HG03571 (cell line): ENCODE results near the gene MAP4K2.
"Not testable (repeated sequence)": the region's sequence is repeated elsewhere in the genome, so short reads cannot be mapped to it uniquely, and the experiment has no call there.

Experiments
- ATAC-seq: cut with Tn5 transposase; IDR thresholded peaks from one replicate; pipeline ENCODE4 v1.9.1; 2021; ENCODE audit not compliant: unreplicated experiment

The MAP4K2 gene

GRCh38 chr11:64803158-64803845, at the start of gene MAP4K2:
Gene MAP4K2 (minus strand): TSS chr11:64803214. CDS start chr11:64803149, 65 bp downstream.
- ATAC-seq = no peak

- no peak for ATAC-seq
These were observed 48.9 kb upstream of the MAP4K2 start for GRCh38 chr11:64851831-64852351.

DNA sequence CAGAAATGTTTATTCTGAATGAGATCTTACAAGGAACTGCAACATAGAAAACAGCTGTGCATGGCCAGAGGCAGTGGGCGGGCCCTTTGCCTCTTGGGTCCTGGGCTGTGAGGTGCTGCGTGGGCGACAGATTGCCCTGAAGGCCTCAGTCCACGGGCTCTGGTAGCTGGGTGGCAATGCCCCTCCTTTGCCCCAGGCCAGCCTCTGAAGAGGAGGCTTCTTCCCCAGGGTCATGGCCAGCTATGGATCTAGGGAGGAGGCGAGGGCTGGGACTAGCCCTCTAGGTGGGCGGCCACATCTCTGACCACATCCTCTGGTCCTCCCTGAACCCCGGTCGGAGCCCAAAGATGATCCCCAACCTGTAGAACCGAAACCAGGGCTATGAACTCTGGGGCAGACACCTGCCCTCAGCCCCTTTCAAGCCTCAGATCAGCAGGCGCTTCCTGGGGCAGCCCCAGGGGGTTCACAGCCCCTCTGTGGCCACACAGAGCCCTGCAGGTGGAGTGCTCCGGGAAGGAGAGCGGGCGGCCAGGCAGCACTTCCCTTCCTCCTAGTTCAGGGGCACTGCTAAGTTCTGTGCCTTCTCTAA, 48.1 kb upstream of the MAP4K2 start:
- ATAC-seq = peak; percentile 57

DNA sequence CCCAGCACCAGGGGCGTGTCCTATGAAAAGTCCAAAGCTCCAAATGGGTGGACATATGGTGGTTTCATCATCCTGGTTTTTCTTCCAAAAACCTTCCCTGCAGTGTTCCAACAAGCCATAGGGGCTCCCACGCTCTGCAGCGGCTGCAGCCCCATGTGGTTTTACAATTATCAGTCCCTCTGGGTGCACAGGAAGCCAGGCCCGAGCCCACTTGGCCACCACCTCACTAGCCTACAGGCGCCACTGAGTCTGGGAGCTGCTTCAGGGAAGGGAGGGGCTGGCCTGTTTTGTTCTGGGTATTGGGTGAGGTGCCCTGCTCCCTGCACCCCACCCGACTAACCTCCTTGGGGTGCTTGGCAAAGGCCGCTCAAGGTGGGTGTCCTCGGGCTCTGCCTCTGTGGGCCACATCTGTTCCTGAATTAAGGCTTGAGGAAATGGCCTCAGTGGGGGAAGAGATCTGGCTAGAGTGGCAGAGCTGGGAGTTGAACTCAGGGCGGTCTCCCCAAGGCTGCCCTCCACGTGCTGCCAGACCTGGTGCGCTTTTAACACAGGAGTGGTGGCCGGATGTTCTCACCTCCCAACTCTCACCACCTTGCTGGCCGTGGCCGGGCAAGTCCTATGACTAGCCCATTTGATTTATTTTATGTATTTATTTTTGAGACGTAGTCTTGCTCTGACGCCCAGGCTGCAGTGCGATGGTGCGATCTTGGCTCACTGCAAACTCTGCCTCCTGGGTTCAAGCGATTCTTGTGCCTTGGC, 46.8 kb upstream of the MAP4K2 start:
- ATAC-seq = no peak

DNA sequence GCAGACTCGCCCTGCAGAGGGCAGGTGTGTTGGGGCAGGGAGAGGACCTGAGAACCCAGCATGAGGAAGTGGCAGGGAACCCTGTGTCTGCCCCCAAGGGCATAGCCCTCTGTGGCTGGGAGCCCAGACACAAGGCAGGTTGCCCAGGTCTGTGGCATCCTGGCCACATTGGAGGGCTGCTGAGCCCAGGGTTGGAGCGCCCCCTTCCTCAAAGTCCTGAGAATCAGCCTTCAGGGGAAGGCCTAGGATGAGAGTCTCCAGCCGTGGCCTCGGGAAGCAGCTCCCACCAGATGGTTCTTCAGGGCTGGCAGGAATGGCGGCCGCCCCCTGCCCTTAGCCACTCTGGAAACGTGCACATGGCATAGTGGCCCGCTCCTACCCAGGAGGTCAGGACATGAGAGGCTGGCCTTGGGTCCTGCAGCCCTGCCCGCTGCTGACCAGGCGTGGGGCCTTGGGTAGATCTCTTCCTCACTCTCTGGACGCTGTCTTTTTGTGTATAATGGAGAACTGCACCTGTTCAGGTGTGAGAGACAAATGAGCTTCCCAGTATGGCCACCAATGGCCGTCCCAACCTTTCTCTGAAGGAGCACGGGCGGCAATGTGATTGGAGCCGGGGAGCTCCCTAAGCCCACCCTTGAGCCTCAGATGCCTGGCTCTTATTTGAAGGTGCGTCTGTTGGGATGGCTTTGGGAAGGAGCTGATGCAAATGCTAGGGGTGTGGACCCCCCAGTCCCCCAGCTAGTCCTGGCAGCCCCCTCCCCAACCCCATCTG, 46.0 kb upstream of the MAP4K2 start:
- no peak for ATAC-seq

- ATAC-seq = no peak
These were observed 45.3 kb upstream of the MAP4K2 start for GRCh38 chr11:64848214-64848825.

GRCh38 chr11:64846998-64847666, 44.1 kb upstream of the MAP4K2 start:
- ATAC-seq = no peak

GRCh38 chr11:64845776-64846129, 42.7 kb upstream of the MAP4K2 start:
- not testable (repeated sequence) for ATAC-seq

DNA sequence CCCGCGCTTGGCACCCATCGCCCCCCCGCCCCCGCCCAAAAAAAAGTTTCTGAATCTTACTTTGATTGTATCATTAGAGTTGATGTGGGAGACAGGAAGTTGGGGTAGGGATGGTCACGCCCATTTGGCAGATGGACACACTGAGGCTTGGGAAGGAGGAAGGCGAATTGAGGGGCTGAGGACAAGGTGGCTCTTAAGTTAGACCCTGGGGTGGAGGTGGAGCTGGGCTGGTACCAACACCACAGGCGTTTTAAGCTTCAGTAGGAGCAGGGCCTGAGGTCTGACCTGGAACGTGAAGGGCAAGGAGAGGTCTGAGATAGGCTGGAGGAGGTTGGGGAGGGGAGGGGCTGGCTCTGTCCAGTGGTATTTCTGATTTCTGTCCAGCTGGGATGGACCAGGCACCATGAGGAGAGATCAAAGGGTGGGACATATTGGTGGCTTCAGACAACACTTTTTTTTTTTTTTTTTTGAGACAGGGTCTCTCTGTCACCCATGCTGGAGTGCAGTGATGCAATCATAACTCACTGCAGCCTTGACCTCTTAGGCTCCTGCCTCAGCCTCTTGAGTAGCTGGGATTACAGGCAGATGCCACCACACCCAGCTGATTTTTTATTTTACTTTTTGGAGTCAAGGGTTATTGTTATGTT, 42.2 kb upstream of the MAP4K2 start:
- no peak for ATAC-seq

- no peak for ATAC-seq
These were observed 41.5 kb upstream of the MAP4K2 start, which contains the start of gene CDC42BPG for GRCh38 chr11:64844330-64845128. Gene CDC42BPG (minus strand): TSS chr11:64844653. CDS start chr11:64844569, 84 bp downstream.

DNA sequence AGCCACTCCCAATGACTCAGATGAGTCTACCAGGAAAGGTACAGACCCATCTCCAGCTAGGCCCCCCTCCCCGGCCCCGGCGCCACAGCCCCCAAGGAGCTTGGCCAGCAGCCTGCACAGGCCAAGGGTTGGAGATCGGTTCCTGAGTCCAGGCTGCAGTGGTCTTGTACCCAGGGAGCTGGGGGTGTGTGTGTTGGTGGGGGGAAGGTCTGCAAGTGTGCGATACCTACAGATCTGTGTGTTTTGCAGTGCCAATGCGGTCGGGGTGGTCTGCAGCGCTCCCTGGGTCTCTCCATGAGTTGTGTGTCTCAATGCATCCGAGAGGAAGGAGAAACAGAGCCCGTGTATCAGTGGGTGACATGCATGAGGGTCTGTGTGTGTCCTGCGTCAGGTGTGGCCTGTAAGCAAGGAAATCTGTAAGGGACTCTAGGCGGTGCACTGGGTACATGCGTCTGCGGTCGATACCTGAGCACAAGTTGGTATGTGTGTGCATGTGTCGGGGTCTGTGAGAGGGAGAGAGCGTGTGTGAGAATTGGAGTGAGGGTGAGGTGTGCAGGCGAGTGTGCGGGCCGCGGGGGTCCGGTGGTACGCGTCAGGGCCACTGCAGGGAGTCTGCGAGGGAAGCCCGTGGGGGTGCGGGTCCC, 40.8 kb upstream of the MAP4K2 start:
- ATAC-seq = no peak

DNA sequence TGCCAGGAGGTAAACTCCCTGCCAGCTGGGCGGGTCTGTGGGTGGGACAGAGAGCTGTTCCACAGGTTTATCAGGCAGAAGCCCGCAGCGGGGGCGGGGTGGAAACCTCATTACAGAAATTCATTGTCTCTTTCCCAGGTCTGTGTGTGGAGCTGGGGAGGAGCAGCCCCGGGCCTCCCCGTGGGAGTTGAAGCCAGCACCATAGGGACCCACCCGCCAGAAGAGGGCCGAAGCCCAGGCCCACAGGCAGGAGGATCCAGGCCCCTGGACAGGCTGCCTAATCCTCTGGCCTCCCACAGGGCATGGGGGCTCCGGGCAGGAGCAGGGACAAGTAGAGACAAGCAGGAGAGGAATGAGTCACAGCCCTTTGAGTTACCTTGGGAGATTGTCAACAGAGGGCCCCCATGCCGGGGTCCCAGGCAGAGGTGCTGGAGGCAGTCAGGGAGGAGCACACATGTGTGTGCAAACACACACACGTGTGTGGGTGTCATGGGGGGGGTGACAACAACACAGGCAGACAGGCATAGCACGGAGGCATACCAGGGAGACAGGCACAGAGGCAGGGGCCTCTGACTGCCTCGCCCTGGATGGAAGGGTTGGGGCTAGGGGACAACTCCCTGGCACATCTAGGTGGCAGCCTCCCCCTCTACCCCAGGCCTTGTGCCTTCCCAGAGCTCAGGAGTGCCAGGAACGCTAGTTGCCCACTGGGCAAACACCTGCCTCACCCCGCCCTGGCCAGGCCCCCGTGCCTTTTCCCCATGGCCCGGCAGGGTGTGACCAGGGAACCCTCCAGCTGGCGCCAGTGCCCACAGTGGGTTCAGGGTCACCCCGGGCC, 40.1 kb upstream of the MAP4K2 start:
- ATAC-seq = no peak

- ATAC-seq = no peak
These were observed 39.3 kb upstream of the MAP4K2 start for GRCh38 chr11:64842366-64842759.

GRCh38 chr11:64841592-64842365, 38.8 kb upstream of the MAP4K2 start:
- no peak for ATAC-seq

DNA sequence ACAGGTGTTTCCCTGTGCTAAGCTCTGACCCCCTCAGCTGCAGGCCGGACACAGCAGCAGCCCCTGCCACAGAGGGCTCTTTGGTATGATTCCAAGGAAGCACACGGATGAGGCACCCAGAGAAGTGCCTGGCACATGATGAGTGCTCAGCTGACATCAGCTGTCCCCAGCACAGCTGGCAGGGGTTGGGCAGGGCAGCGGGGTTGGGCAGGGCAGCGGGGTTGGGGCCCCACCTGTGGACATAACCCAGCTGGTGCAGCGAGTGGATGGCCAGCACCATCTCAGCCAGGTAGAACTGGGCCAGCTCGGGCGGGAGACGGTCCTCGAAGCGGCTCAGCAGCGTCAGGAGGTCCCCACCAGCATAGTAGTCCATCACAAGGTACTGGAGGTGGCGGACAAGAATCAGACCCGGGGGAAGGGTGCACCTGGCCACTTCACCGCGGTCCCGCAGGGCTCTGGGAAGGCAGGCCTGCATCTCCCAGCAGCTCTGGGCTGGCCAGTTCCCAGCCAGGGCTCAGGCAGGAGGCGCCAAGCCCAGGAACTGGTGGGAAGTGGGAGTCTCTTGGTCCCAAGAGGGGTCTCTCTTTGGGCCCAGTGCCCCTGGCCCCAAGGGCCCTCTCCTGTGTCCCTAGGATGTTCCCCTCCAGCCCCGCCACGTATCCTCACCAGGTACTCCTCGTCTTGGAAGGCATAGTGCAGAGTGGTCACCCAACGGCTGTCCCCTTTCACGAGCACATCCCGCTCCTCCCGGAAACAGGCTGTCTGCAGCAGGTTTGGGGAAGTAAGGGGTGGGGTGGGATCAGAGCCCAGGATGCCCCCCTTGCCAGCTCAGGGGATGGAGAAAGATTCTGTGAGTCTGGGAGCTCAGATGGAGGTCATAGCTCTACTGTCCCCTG, 37.1 kb upstream of the MAP4K2 start:
- ATAC-seq = no peak

GRCh38 chr11:64839335-64839734, 36.3 kb upstream of the MAP4K2 start:
- no peak for ATAC-seq
